ENCODE data around the gene SERTAD4.
"Not testable (repeated sequence)": the region's sequence is repeated elsewhere in the genome, so short reads cannot be mapped to it uniquely, and the experiment has no call there.

Gene SERTAD4

DNA sequence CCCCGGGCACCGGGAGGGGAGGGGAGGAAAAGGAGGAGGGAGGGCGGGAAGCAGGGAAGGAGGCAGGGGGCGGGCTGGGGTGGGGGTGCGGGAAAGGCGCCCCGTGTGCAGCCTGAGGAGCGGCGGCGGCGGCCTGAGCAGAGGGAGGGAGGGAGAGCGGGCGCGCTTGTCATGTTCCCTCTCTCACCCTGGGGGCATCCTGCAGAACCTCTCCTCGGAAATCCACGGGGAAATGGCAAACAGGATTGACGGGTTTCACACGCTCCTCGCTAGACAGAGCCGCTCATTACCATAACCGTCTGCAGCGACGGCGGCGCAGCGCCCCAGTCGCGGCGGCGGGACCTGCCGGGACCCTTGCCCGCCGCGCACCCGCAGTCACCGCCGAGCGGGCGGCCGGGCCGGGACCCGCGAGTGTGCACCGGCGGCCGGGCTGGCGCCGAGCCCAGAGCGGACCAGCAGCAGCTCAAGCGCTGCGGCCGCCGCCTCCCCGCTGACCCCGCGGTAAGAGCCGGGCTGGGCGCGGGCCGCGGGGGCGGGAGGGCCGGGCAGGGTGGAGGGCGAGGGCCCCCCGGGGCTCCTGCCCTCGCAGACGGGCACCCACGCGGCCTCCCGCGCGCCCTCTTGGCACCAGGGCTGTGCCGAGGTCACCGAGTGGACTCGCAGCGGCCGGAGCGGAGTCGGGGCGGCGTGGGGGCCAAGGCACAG is at the start of gene SERTAD4:
Gene SERTAD4, plus strand, starts transcription at position 286 of the 705 bp plus-strand sequence. CDS start 5,165 bp downstream, outside the sequence.
- no peak for DNase-seq

DNA sequence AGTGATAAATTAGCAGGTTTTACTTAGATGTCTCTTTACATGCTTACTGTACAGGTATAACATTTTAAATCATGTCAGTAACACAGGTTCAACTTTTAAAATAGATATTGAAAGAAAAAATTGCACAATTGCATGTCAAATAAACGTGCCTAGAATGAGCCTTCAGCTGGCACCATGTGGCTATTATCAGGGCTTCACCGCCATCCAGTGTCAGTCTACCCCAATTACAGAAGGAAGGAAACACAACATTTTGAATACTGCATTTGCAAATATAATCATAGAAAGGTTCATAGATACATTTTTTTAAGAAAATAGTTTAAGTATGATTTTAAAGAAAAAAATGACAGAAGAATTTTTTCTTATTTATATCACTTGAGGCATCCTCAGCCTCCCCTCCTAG is 47.5 kb upstream of the SERTAD4 start:
- no peak for DNase-seq

GRCh38 chr1:210187849-210188606 is 44.6 kb upstream of the SERTAD4 start:
- peak; percentile 82 for DNase-seq

- DNase-seq, result no peak
Observed at GRCh38 chr1:210189426-210189825, 43.2 kb upstream of the SERTAD4 start.

DNA sequence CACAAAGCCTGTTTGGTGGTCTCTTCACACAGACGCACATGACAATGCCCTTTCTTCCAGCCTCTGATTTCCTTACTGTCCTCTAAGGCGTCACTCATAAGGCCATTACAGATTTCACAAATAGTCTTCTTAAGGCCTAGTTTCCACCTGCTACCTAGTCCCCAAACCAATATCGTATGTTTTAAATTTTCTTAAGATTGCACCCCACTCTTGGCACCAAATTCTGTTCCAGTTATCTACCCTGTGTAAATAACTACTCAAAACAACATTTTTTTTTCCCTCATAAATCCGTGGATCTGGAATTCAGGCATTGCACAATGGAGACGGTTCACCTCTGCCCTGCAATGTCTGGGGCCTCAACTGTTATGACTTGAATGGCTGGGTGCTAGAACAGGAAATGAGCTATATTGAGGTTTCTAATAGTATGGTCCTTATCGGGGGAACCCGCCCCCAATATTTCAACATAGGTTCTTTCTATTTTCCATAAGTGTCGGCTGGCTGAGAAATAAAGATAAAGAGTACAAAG is 36.9 kb upstream of the SERTAD4 start:
- DNase-seq, result no peak

DNA sequence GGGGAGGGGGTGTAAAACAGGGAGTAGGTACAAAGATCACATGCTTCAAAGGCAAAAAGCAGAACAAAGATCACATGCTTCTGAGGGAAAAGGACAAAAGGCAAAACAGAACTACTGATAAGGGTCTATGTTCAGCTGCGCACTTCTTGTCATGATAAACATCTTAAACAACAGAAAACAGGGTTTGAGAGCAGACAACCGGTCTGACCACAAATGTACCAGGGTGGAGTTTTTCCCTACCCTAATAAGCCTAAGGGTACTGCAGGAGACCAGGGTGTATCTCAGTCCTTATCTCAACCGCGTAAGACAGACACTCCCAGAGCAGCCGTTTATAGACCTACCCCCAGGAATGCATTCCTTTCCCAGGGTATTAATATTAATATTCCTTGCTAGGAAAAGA is 36.3 kb upstream of the SERTAD4 start:
- DNase-seq, result not testable (repeated sequence)

- DNase-seq, result no peak
Observed at GRCh38 chr1:210198840-210199239, 33.8 kb upstream of the SERTAD4 start.

- DNase-seq, result no peak
Observed at GRCh38 chr1:210200124-210200736, 32.4 kb upstream of the SERTAD4 start.

DNA sequence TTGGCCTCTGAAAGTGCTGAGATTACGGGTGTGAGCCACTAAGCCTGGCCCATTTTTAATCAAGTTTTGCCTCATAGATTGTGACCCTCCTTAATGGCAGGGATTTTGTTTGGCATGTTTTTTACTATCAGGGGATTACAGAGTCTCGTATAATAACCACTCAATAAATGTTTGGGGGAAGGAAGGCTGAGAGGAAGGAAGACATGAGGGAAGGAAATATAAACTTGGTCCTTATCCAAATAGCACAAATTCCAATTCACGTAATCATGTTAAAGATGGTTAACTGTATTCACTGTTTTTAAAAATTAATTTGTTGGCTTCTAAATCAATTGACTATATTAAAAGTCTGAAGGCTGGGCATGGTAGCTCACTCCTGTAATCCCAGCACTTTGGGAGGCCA is 30.9 kb upstream of the SERTAD4 start:
- peak; percentile 52 for DNase-seq

DNA sequence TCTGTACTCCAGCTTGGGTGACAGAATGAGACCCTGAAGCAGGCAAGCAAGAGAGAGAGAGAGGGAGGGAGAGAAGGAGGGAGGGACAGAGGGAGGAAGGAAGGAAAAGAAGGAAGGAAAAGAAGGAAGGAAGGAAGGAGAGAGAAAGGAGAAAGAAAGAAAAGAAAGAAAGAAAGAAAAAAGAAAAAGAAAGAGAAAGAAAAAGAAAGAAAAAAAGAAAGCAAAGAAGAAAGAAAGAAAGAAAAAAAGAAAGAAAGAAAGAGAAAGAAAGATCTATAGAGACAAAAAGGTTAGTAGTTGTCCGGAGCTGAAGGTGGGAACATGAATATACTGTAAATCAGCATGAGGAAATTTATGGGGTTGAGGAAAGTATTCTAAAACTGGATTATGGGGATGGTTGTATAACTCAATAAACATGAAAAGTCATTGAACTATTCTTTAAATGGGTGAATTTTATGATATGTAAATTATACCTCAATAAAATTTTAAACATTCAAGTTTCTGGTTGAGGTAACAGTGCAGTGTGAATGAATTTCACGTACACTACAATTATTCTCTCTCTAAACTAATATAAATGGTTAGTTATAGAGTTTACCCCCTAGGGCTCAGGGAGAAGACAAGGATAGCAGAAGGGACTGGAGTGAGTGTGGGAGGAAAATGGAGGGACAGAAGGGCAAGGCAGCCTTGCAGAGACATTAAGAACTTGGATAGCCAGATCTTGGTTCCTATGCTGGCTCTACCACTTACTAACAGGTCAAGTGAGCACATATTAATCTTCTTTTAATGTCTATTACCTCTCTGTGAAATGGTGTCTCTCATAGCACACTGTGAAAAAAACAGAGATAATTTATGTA is 24.8 kb upstream of the SERTAD4 start:
- DNase-seq, result no peak

DNA sequence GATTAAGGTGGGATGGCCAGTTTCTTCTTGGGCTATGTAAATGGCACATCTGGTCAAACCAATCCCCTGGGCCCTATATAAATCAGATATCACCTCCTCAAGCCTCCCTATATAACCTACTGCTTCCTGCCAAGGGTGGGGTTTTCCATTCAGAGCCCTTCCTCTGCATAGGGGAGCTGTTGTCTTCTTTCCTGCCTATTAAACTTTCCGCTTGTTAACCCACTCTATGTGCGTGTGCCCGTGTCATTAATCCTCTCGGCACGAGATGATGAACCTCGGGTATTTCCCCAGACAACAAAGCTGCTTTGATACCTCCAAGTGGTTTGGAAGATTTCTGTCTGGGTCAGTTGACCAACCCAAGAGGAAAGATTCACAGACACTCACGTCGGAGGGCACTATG is 19.3 kb upstream of the SERTAD4 start:
- no peak for DNase-seq

DNA sequence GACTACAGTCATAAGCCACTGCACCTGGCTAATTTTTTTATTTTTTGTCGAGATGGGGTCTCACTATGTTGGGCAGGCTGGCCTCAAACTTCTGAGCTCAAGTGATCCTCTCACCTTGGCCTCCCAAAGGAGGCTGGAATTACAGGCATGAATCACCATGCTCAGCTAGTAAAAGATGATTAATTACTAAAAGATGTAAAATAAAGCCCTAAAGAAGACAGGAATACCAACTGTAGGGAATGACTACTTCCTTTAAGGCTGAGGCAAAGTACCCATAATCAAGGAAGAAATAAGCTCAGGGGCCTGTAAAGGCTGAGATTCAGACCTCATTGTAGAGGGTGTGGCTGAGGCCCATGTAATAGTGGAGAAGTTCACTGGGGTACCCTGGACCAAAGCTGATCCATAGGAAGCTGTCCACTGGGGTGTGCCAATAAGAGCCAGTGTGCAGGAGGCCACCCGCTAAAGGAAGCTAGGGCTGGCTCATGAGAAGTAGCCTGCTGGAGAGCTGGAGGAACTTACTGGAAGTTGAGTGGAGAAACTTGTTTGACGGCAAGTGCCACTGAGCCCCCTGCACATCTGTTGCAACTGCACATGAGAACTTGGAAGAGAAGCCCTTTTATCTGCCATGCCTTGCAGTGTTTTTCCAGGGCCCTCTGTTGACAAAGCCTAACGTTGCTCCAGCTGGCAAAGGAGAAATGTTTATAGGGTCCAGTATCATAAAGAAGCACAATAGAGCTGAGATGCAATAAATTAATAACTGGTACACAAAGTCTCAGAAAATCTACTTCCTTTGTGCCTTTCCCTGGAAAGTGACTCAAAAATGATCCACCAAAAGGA is 17.8 kb upstream of the SERTAD4 start:
- DNase-seq, result no peak

DNA sequence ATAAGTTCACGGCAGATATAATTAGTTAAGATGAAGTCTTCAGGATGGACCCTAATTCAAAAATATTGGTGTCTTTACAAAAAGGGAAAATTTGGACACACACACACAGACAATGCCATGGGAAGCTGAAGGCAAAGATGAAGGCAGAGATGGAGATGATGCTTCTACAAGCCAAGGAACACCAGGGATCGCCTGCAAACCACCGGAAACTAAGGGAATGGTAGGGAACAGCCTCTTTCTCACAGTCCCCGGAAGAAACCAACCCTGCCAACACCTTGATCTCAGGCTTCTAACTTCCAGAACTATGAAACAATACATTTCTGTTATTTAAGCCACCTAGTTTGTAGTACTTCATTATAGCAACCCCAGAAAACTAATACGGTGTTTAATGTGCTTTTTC is 15.1 kb upstream of the SERTAD4 start:
- no peak for DNase-seq

- no peak for DNase-seq
Observed at GRCh38 chr1:210218047-210218446, 14.5 kb upstream of the SERTAD4 start.

DNA sequence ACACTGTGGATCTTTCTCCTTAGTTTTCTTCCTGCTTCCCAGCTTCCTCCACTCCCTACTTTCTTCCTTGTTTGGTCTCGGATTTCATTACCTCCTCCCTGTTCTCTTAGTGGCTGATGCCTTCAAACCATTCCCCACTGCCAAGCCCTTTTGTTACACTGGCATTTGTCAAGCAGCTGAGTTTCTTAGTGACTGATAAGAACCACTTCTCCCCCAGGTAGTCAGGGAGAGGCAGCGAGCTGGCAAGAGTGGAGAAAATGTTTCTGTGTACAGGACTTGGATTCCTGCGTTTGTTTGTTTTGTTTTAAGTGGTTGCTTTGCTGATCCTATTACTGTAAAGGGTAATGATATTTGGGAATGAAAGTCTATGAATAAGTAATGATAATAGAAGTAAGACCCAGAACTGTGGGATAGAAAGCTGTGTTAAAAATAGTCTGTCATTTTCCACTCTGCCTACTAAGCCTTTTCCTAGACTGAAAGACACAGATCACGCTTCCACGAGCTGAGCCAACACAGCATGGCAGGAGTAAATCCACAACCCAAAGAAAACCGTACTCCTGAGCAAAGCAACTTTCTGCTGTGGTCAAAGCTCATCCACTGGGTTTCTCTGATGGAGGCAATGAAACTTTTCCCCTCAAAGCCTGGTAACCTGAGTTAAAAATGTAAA is 10.1 kb upstream of the SERTAD4 start:
- DNase-seq, result no peak

DNA sequence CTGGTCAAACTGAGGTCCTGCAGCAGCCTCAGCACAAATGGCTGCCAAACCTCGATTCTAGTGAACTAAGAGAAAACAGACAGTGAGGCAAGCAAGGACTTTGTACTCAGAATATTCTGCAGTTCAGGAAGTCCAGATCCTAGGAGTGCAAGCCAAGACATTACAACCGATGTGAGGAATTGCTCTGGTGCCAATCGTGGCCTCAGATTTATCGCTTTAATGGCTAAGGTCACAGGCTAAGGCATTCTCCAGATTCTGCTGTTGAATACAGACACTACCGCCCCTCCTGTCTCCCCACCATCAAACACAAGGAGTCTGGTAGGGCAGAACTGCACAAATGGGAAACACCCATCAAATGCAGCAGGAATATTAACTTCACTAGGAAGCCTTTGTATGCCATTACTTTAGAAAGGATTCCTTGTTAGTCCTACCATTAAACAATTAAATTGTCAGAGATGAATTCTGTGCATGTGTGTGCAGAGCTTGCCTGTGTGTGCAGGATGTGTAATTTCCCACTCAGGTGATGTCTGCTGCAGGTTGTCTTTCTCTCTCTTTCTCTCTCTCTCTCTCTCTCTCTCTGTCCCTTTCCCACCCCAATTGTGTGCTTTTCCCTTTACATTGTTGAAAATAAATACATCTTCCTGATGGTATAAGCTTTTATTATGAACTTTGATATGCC is 9.2 kb upstream of the SERTAD4 start:
- DNase-seq, result no peak

GRCh38 chr1:210228158-210228557 is 4.4 kb upstream of the SERTAD4 start:
- DNase-seq, result no peak

GRCh38 chr1:210230149-210230695 is 2.4 kb upstream of the SERTAD4 start:
- DNase-seq, result no peak

DNA sequence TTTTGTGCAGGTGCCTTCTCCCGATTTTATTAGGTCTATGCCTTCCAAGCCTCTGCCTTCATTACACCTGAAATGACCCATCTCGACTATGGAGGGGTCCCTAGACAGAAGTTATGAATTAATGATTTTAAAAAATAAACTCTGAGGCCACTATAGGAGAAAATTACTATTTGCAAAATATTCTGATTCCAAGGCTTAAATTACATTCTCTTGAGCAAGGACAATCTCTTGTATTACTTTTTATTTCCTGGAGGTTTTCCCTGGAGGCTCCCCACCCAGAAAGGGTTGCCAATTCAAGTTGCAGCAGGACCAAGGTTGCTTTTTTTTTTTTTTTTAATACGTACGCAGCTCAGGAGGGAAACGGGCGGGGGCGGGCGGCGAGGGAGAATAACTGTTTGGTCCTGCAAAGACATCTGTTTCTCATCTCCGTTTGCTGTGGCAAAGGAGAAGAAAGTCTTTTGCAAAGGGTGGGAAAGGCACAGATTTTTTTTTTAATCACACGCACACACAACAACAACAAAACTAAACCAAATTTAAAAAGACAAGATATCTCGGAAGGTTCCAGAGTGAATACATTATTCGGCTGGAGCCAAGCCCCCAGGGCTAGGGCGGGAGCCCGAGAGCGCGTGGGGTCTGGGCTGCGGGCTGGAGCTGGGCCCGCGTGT is 618 bp upstream of the SERTAD4 start:
- DNase-seq, result peak; percentile 34

DNA sequence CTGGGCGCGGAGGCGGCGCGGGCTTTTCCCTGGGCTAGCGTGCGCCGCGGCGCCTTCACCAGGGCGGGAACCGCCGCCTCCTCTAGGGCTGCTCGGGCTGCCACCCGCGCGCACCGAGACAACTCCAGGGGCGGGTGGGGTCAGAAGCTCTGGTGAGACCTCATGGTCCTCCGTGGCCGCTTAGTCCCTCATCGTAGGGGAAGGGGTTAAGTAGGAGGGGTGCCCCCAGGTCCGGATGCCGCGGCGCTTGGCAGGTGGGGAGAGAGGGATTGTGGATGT is 559 bp downstream of the SERTAD4 start:
- no peak for DNase-seq

All from fibroblast of skin of right biceps (primary cell).